ENCODE results near the gene RSKR.
A peak's percentile ranks its signal among the peaks of the same experiment; 100 is the strongest.

- no peak for TF ChIP-seq SPI1 (IDR thresholded peaks at IDR 0.05; ENCODE audit: low read depth, low read length)
- TF ChIP-seq POLR2AphosphoS5 (IDR thresholded peaks at IDR 0.05; ENCODE audit: low read depth, low read length), result peak; percentile 89
- peak; percentile 89 for TF ChIP-seq POLR2A (IDR thresholded peaks at IDR 0.05; ENCODE audit: low read depth, low read length)
- TF ChIP-seq TAF1 (IDR thresholded peaks at IDR 0.05; ENCODE audit: low read depth, low read length), result peak; percentile 78
- no peak for TF ChIP-seq PAX5 (IDR thresholded peaks at IDR 0.05; ENCODE audit: insufficient read depth, low read length, severe bottlenecking)
- no peak; the same call in 1 of the 2 replicates for TF ChIP-seq POU2F2 (IDR thresholded peaks at IDR 0.05; ENCODE audit: low read depth, low read length)
Observed at GRCh38 chr17:28598799-28599310, 15.1 kb downstream of the RSKR start, which contains the start of gene SPAG5.

All from GM12891 (cell line).